HepG2 (cell line): ENCODE measurements around the gene WWC2. TPM values are rescaled to one million over a fixed set of nuclear protein-coding genes. Genes with fewer than 3 reads are reported as not detected.
A peak's percentile ranks its signal among the peaks of the same experiment; 100 is the strongest.

ENCODE experiments used
- AKAP8 ChIP-seq: sonication (generic); formaldehyde crosslinking; IDR thresholded peaks from 2 replicates; pipeline ENCODE4 v1.5.1; 2020; ENCODE audit warnings: mild to moderate bottlenecking, missing genetic modification reagents
- BCL6 ChIP-seq: IDR thresholded peaks from 2 replicates; pipeline ENCODE4 v1.6.1; 2016; ENCODE audit warnings: missing genetic modification reagents, missing compliant biosample characterization
- CCAR2 ChIP-seq: fragments of 200-400 bp; formaldehyde crosslinking; optimal IDR thresholded peaks from 2 replicates; pipeline ENCODE3; 2018; ENCODE audit warnings: low read depth, mild to moderate bottlenecking, low read length, moderate library complexity
- CREM ChIP-seq, 2 experiments: sonication (generic) in 1 of 2; formaldehyde crosslinking in 1 of 2; IDR thresholded peaks; 2 replicates each; pipeline versions ENCODE4 v1.4.0 to v1.6.1; 2016 to 2020; ENCODE audit warnings: antibody characterized with exemption in 1 of 2, mild to moderate bottlenecking in 1 of 2, missing genetic modification reagents in 1 of 2
- HNRNPH1 ChIP-seq: fragments of 200-400 bp; formaldehyde crosslinking; optimal IDR thresholded peaks from 2 replicates; pipeline ENCODE3; 2017; ENCODE audit warnings: mild to moderate bottlenecking, low read depth, low read length
- IRF2 ChIP-seq: IDR thresholded peaks from 2 replicates; pipeline ENCODE4 v1.6.1; 2018; ENCODE audit warnings: missing genetic modification reagents, missing compliant biosample characterization
- MAZ ChIP-seq, 2 experiments: sonication (generic) in 1 of 2; formaldehyde crosslinking in 1 of 2; IDR thresholded peaks; 2 replicates each; pipeline versions ENCODE4 v1.5.0 to v1.6.1; 2012 to 2020; ENCODE audit warnings: low read depth in 2 of 2, mild to moderate bottlenecking in 2 of 2, borderline replicate concordance in 1 of 2, improper control_type of control experiment in 1 of 2, low read length in 1 of 2, missing genetic modification reagents in 1 of 2, moderate library complexity in 1 of 2
- PHF5A ChIP-seq: IDR thresholded peaks from one replicate; pipeline ENCODE4 v1.6.1; 2018; ENCODE audit warnings: low read depth, missing genetic modification reagents; ENCODE audit not compliant: unreplicated experiment
- POGZ ChIP-seq: sonication (generic); formaldehyde crosslinking; IDR thresholded peaks from 2 replicates; pipeline ENCODE4 v1.4.0; 2020; ENCODE audit warnings: mild to moderate bottlenecking, missing genetic modification reagents
- RAD21 ChIP-seq: fragments of 450-650 bp; formaldehyde crosslinking; IDR thresholded peaks from 2 replicates; pipeline ENCODE4 v1.5.0; 2020; ENCODE audit warnings: mild to moderate bottlenecking
- RXRB ChIP-seq: IDR thresholded peaks from 2 replicates; pipeline ENCODE4 v1.6.1; 2016; ENCODE audit warnings: borderline replicate concordance, missing genetic modification reagents, missing compliant biosample characterization
- SALL1 ChIP-seq: sonication (generic); formaldehyde crosslinking; IDR thresholded peaks from 2 replicates; pipeline ENCODE4 v1.8.0; 2022; ENCODE audit warnings: mild to moderate bottlenecking, missing genetic modification reagents
- SALL2 ChIP-seq: sonication (generic); formaldehyde crosslinking; IDR thresholded peaks from 2 replicates; pipeline ENCODE4 v1.8.1; 2023; ENCODE audit warnings: mild to moderate bottlenecking, missing genetic modification reagents, inconsistent platforms
- SMAD1 ChIP-seq: sonication (generic); formaldehyde crosslinking; IDR thresholded peaks from 2 replicates; pipeline ENCODE4 v1.4.0; 2020; ENCODE audit warnings: missing genetic modification reagents, low read depth, mild to moderate bottlenecking, borderline replicate concordance
- SP4 ChIP-seq: sonication (generic); formaldehyde crosslinking; IDR thresholded peaks from 2 replicates; pipeline ENCODE4 v1.8.1; 2023; ENCODE audit warnings: mild to moderate bottlenecking, missing genetic modification reagents
- THAP11 ChIP-seq: IDR thresholded peaks from 2 replicates; pipeline ENCODE4 v1.6.1; 2016; ENCODE audit warnings: missing biosample characterization, missing genetic modification reagents
- U2AF2 ChIP-seq: fragments of 200-400 bp; formaldehyde crosslinking; IDR thresholded peaks from 2 replicates; pipeline ENCODE4 v1.6.1; 2017; ENCODE audit warnings: low read depth, mild to moderate bottlenecking, low read length
- YEATS4 ChIP-seq: sonication (generic); formaldehyde crosslinking; IDR thresholded peaks from 2 replicates; pipeline ENCODE4 v1.4.0; 2020; ENCODE audit warnings: missing genetic modification reagents, borderline replicate concordance
- ZNF329 ChIP-seq: sonication (generic); formaldehyde crosslinking; IDR thresholded peaks from 2 replicates; pipeline ENCODE4 v1.9.0; 2021; ENCODE audit warnings: low read depth, mild to moderate bottlenecking, missing genetic modification reagents
- ZNF337 ChIP-seq: sonication (generic); formaldehyde crosslinking; IDR thresholded peaks from 2 replicates; pipeline ENCODE4 v1.5.1; 2020; ENCODE audit warnings: missing genetic modification reagents, low read depth, mild to moderate bottlenecking, borderline replicate concordance
- ZNF614 ChIP-seq: IDR thresholded peaks from 2 replicates; pipeline ENCODE4 v1.6.1; 2018; ENCODE audit warnings: missing biosample characterization, missing genetic modification reagents, inconsistent platforms, borderline replicate concordance
- ZNF788 ChIP-seq: sonication (generic); formaldehyde crosslinking; IDR thresholded peaks from 2 replicates; pipeline ENCODE4 v1.5.0; 2020; ENCODE audit warnings: mild to moderate bottlenecking, missing genetic modification reagents, borderline replicate concordance
- ZSCAN20 ChIP-seq: sonication (generic); formaldehyde crosslinking; IDR thresholded peaks from 2 replicates; pipeline ENCODE4 v1.4.0; 2020; ENCODE audit warnings: missing genetic modification reagents, mild to moderate bottlenecking, borderline replicate concordance
- ZSCAN25 ChIP-seq: sonication (generic); formaldehyde crosslinking; IDR thresholded peaks from 2 replicates; pipeline ENCODE4 v1.8.0; 2022; ENCODE audit warnings: mild to moderate bottlenecking, missing genetic modification reagents
- ZSCAN31 ChIP-seq: sonication (generic); formaldehyde crosslinking; IDR thresholded peaks from 2 replicates; pipeline ENCODE4 v1.5.0; 2020; ENCODE audit warnings: low read depth, mild to moderate bottlenecking, missing genetic modification reagents
- ZSCAN5A ChIP-seq: sonication (generic); formaldehyde crosslinking; IDR thresholded peaks from 2 replicates; pipeline ENCODE4 v1.8.0; 2022; ENCODE audit warnings: mild to moderate bottlenecking, missing genetic modification reagents, borderline replicate concordance
- polyA plus RNA-seq, 8 experiments: library from polyadenylated mRNA; depleted of rRNA in 3 of 8; stranded (reverse) in 7 of 8; unstranded in 1 of 8; fragments of >200 nt; fragmentation: Illumina TruSeq in 4 of 8; extraction: Trizol in 4 of 8; gene quantifications; 2 replicates each; pipeline versions ENCODE4 v1.2.1 to v1.2.3, GENCODE V29; 2011 to 2016; ENCODE audit warnings: low read depth in 4 of 8, missing spikeins in 1 of 8, mixed read lengths in 1 of 8; ENCODE audit not compliant: insufficient read depth in 1 of 8
- total RNA-seq, 5 experiments: library from RNA; depleted of rRNA; stranded (reverse); fragments of >200 nt; fragmentation: Illumina TruSeq; extraction: Trizol; gene quantifications; 2 replicates each; pipeline ENCODE4 v1.2.3, GENCODE V29; 2016; ENCODE audit warnings: low read depth in 1 of 5
- TF ChIP-seq, protein P1 (sequence below): sonication (generic); formaldehyde crosslinking; IDR thresholded peaks from 2 replicates; pipeline ENCODE4 v1.5.0; 2020; ENCODE audit warnings: mild to moderate bottlenecking, missing genetic modification reagents, borderline replicate concordance

Gene WWC2
- total and polyA plus RNA-seq, 2 of the 13 experiments (the other 11 are each of a cell fraction or from before 2014, with no cell fraction given): 40.0 to 50.1 TPM

- peak; percentile 47; the same call in 1 of the 2 replicates for TF ChIP-seq RXRB (CRISPR knock-in tag)
- peak; percentile 64; the same call in 1 of the 2 replicates for TF ChIP-seq ZNF614 (CRISPR knock-in tag)
- TF ChIP-seq AKAP8 (CRISPR knock-in tag): no peak
- no peak for TF ChIP-seq PHF5A (CRISPR knock-in tag)
- TF ChIP-seq, protein P1, sequence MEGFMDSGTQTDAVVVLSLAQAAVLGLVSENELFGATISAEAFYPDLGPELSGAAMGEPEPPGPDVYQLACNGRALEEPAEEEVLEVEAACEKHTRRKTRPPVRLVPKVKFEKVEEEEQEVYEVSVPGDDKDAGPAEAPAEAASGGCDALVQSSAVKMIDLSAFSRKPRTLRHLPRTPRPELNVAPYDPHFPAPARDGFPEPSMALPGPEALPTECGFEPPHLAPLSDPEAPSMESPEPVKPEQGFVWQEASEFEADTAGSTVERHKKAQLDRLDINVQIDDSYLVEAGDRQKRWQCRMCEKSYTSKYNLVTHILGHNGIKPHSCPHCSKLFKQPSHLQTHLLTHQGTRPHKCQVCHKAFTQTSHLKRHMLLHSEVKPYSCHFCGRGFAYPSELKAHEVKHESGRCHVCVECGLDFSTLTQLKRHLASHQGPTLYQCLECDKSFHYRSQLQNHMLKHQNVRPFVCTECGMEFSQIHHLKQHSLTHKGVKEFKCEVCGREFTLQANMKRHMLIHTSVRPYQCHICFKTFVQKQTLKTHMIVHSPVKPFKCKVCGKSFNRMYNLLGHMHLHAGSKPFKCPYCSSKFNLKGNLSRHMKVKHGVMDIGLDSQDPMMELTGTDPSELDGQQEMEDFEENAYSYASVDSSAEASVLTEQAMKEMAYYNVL (CRISPR knock-in tag): no peak
- TF ChIP-seq SP4 (CRISPR knock-in tag): no peak
- no peak for TF ChIP-seq ZSCAN25 (CRISPR knock-in tag)
- TF ChIP-seq SMAD1 (CRISPR knock-in tag): no peak
- peak; percentile 36; the same call in 1 of the 2 replicates for TF ChIP-seq CREM (IDR thresholded peaks at IDR 0.05)
- no peak for TF ChIP-seq CREM (CRISPR knock-in tag; IDR thresholded peaks at IDR 0.05)
- no peak for TF ChIP-seq ZNF337 (CRISPR knock-in tag)
- no peak for TF ChIP-seq ZSCAN20 (CRISPR knock-in tag)
- no peak for TF ChIP-seq HNRNPH1
- no peak for TF ChIP-seq ZSCAN5A (CRISPR knock-in tag)
- TF ChIP-seq ZSCAN31 (CRISPR knock-in tag): no peak
- TF ChIP-seq POGZ (CRISPR knock-in tag): peak; percentile 79
- peak; percentile 64; the same call in 1 of the 2 replicates for TF ChIP-seq IRF2 (CRISPR knock-in tag)
- TF ChIP-seq THAP11 (CRISPR knock-in tag): no peak
- TF ChIP-seq SALL1 (CRISPR knock-in tag): peak; percentile 60
- no peak for TF ChIP-seq CCAR2
- no peak for TF ChIP-seq RAD21 (CRISPR knock-in tag)
- 0 out of 2 replicates have a peak, but pooled peaks have one; percentile 23 for TF ChIP-seq YEATS4 (CRISPR knock-in tag)
- TF ChIP-seq ZNF329 (CRISPR knock-in tag): no peak
- TF ChIP-seq ZNF788 (CRISPR knock-in tag): no peak
- no peak for TF ChIP-seq SALL2
- TF ChIP-seq BCL6 (CRISPR knock-in tag): peak; percentile 78
- no peak for TF ChIP-seq MAZ (IDR thresholded peaks at IDR 0.05; ENCODE audit: borderline replicate concordance, low read depth, low read length)
- TF ChIP-seq MAZ (CRISPR knock-in tag; IDR thresholded peaks at IDR 0.05; ENCODE audit: low read depth): no peak
- no peak for TF ChIP-seq U2AF2
Observed at GRCh38 chr4:183182873-183183725, 84.0 kb downstream of the WWC2 start (continued).
